Lung (tissue), 12 donors: ENCODE data around the gene SEC14L6. TPM values are rescaled to one million over a fixed set of nuclear protein-coding genes. Genes with fewer than 3 reads are reported as not detected.
"Not testable (repeated sequence)": the region's sequence is repeated elsewhere in the genome, so short reads cannot be mapped to it uniquely, and the experiment has no call there.

ENCODE experiments used
- ATAC-seq: fragments of 200-7000 bp; cut with Tn5 transposase; one replicate; pipeline ENCODE4 v1.9.1; 2020; ENCODE audit warnings: moderate number of reproducible peaks; ENCODE audit not compliant: insufficient read depth, low FRiP score
- DNase-seq, 3 donors: peaks; one replicate each; pipeline ENCODE4 v3.0.0-alpha.2; 2013 to 2017
- H3K27ac ChIP-seq, 2 donors: one replicate each; pipeline ENCODE4 v1.5.1; 2013; ENCODE audit warnings: mild to moderate bottlenecking in 2 of 2, moderate library complexity in 2 of 2, control low read depth in 1 of 2, inconsistent platforms in 1 of 2, low read depth in 1 of 2, low read length in 1 of 2
- H3K27me3 ChIP-seq, 3 donors: one replicate each; pipeline ENCODE4 v1.5.1; 2013; ENCODE audit warnings: low read length in 2 of 3; ENCODE audit not compliant: control insufficient read depth in 3 of 3, insufficient read depth in 3 of 3
- H3K36me3 ChIP-seq, 4 donors: one replicate each; pipeline ENCODE4 v1.5.1; 2013; ENCODE audit warnings: low read length in 4 of 4, mild to moderate bottlenecking in 1 of 4, moderate library complexity in 1 of 4; ENCODE audit not compliant: control insufficient read depth in 4 of 4, insufficient read depth in 4 of 4
- H3K4me1 ChIP-seq, 5 donors: one replicate each; pipeline ENCODE4 v1.5.1; 2013; ENCODE audit warnings: low read length in 5 of 5, mild to moderate bottlenecking in 2 of 5, moderate library complexity in 1 of 5; ENCODE audit not compliant: control insufficient read depth in 5 of 5, insufficient read depth in 5 of 5
- H3K4me3 ChIP-seq: one replicate; pipeline ENCODE4 v1.5.1; 2013; ENCODE audit warnings: mild to moderate bottlenecking, control low read depth, moderate library complexity
- H3K9ac ChIP-seq, 2 donors: one replicate each; pipeline ENCODE4 v1.5.1; 2013; ENCODE audit warnings: low read length in 2 of 2, control low read depth in 1 of 2; ENCODE audit not compliant: insufficient read depth in 1 of 2
- H3K9me3 ChIP-seq, 4 donors: one replicate each; pipeline ENCODE4 v1.5.1; 2013; ENCODE audit warnings: low read length in 3 of 4, mild to moderate bottlenecking in 1 of 4, moderate library complexity in 1 of 4; ENCODE audit not compliant: control insufficient read depth in 4 of 4, insufficient read depth in 3 of 4
- CTCF ChIP-seq: IDR thresholded peaks from 2 replicates; pipeline ENCODE4 v1.5.1; 2012; ENCODE audit warnings: mild to moderate bottlenecking; ENCODE audit errors: control extremely low read depth, extremely low read depth
- WGBS, 2 donors: extraction: QIAGEN DNeasy Blood & Tissue Kit; methylation state at CpG; one replicate each; pipeline ENCODE4 v1.1.7; 2013; 5-methylcytosine and 5-hydroxymethylcytosine counted together
- polyA plus RNA-seq, 2 donors: library from polyadenylated mRNA; stranded (reverse); fragments of 200-250 nt; gene quantifications; one replicate each; pipeline ENCODE4 v1.2.1, GENCODE V29; 2013
- total RNA-seq, 2 donors: library from RNA; depleted of rRNA in 1 of 2; stranded (reverse); fragments of >200 nt in 1 of 2; gene quantifications; one replicate each; pipeline ENCODE4 v1.2.1, GENCODE V29; 2014 to 2021
- donor health status: control.
- donor health status: control.
- donor health status: Bipolar disorder and iron deficiency.
- donor health status: healthy.
- donor health status: DM: yes; HTN: yes; CAD: no.

SEC14L6 gene
- total and polyA plus RNA-seq, 4 donors, result 0.61 to 12.4 (median 3.6) TPM

- Histone ChIP-seq H3K4me3 (no peak overlapping the region), H3K36me3 (peaks cover 0 to 16% (median 10%) of the 10 kb centered on the region in 4 donors), H3K27me3 (peaks cover 0 to 2% (median 0%) of the 10 kb centered on the region in 3 donors), H3K9me3 (no peaks in the 10 kb centered on the region), H3K9ac (no peak overlapping the region), H3K27ac (no peak overlapping the region), H3K4me1 (peaks cover 0 to 11% (median 3%) of the 10 kb centered on the region in 5 donors)
- TF ChIP-seq CTCF, result no peak
- DNase-seq (no peak), ATAC-seq (no peak)
- 85 to 88% methylated on average over 6 of the region's 6 CpGs for WGBS, 2 donors
Measured at GRCh38 chr22:30572210-30572609, 25.7 kb upstream of the SEC14L6 start.

- no peaks in the 10 kb centered on the region for H3K36me3 ChIP-seq
- H3K27me3 ChIP-seq, result peaks cover 0 to 2% (median 0%) of the 10 kb centered on the region in 3 donors
- no peaks in the 10 kb centered on the region for H3K9me3 ChIP-seq
- WGBS, 2 donors, result 91 to 93% methylated on average over 10 of the region's 10 CpGs
- no peak for TF ChIP-seq CTCF
- H3K27ac ChIP-seq, result no peak overlapping the region
- no peak overlapping the region for H3K4me3 ChIP-seq
- H3K4me1 ChIP-seq, result peaks cover 0 to 3% (median under 1%) of the 10 kb centered on the region in 5 donors
- no peak for DNase-seq
- H3K9ac ChIP-seq, result no peak overlapping the region
- ATAC-seq, result no peak
Measured at GRCh38 chr22:30569674-30570202, 23.2 kb upstream of the SEC14L6 start.

GRCh38 chr22:30568137-30568805 is 21.7 kb upstream of the SEC14L6 start:
- no peak for TF ChIP-seq CTCF
- Histone ChIP-seq H3K27ac (no peak overlapping the region), H3K4me3 (no peak overlapping the region), H3K9ac (no peak overlapping the region), H3K36me3 (no peaks in the 10 kb centered on the region), H3K4me1 (peaks cover 0 to 3% (median 0%) of the 10 kb centered on the region in 5 donors), H3K9me3 (no peaks in the 10 kb centered on the region), H3K27me3 (peaks cover 0 to 2% (median 0%) of the 10 kb centered on the region in 3 donors)
- ATAC-seq, result no peak
- WGBS, 2 donors, result 74 to 75% methylated on average over 10 of the region's 10 CpGs
- no peak for DNase-seq

GRCh38 chr22:30567277-30567676 is 20.7 kb upstream of the SEC14L6 start:
- not testable (repeated sequence) for DNase-seq, H3K9ac ChIP-seq, H3K4me3 ChIP-seq, H3K4me1 ChIP-seq, H3K9me3 ChIP-seq, H3K27ac ChIP-seq, ATAC-seq, H3K27me3 ChIP-seq, H3K36me3 ChIP-seq
- WGBS, 2 donors, result 92% methylated on average over 6 of the region's 6 CpGs
